GM18873 (cell line): ENCODE data around the gene NPNT.

ENCODE experiments used
- ATAC-seq: cut with Tn5 transposase; IDR thresholded peaks from one replicate; pipeline ENCODE4 v1.9.1; 2021; ENCODE audit warnings: mild to moderate bottlenecking, moderate library complexity, moderate number of reproducible peaks; ENCODE audit not compliant: unreplicated experiment, low FRiP score

NPNT gene

GRCh38 chr4:106011387-106011786 is 116.1 kb downstream of the NPNT start:
- no peak for ATAC-seq

DNA sequence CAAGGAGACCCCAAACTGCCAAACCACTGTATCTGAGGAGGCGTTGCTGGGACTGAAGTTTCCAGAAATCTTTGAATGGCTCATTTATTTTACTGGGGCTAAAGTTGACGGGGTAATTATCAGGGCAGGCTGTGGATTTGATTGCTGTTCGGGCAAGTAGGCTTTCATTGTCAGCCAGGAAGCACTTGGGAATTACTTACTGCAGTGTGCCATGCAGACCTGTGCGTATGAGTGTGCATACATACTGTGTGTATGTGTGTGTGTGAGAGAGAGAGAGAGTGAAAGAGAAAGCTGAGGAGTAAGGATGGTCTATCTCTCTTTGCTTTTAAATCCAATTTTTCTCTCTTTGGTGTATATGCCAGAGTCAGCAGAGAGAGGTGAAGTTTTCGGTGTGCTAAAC is 122.7 kb downstream of the NPNT start:
- ATAC-seq, result no peak

DNA sequence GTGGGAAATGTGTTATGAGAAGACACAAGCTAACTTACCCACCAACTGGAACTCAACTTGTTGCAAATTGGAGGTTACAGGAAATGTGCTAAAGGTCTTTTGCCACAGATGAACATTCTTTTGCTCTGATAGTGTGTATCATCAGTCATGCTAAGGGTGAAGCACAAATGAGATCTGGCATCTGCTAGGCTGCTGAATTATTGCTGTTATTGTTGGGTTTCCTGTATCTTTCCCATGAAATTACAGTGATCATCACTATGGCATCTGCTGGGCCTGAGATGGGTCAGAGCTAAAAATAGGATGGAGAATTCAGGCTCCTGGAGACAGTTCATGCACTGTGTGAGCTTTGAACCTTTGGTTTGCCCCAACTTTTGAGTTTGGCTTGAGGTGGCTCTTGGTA is 124.5 kb downstream of the NPNT start:
- ATAC-seq, result no peak
